Measurements from ENCODE around the gene TAS2R8.

TAS2R8 gene

GRCh38 chr12:10771132-10771733, 35.9 kb downstream of the TAS2R8 start:
- ChIA-PET POLR2A (no interaction called here), CTCF (interaction anchor here (0.8 to 6.2 kb wide), 11 partner anchors 9 to 1562 kb away, joined by 3 to 51 read pairs (median 3); no protein-coding TSS in a partner anchor)
- DNase-seq (ENCODE audit: extremely low spot score) = no peak
- peak; percentile 57 for TF ChIP-seq CTCF (IDR thresholded peaks at IDR 0.05; ENCODE audit: control extremely low read depth, extremely low read depth, low read depth, missing control alignments)

GRCh38 chr12:10759657-10760056, 47.4 kb downstream of the TAS2R8 start:
- no peak for TF ChIP-seq CTCF (IDR thresholded peaks at IDR 0.05; ENCODE audit: control extremely low read depth, extremely low read depth, low read depth, missing control alignments)
- CTCF ChIA-PET = interaction anchor here (1.3 to 1.8 kb wide), 2 partner anchors 9 to 12 kb away, joined by 4 to 13 read pairs; no protein-coding TSS in a partner anchor
- POLR2A ChIA-PET = no interaction called here
- DNase-seq (ENCODE audit: extremely low spot score) = no peak

GRCh38 chr12:10756194-10756593, 50.9 kb downstream of the TAS2R8 start:
- no peak for TF ChIP-seq CTCF (IDR thresholded peaks at IDR 0.05; ENCODE audit: control extremely low read depth, extremely low read depth, low read depth, missing control alignments)
- ChIA-PET CTCF (interaction anchor here (1.6 kb wide), 1 partner anchor 10 kb away, joined by 4 read pairs; no protein-coding TSS in a partner anchor), POLR2A (no interaction called here)
- DNase-seq (ENCODE audit: extremely low spot score) = no peak

Data from GM10248 (cell line).